PC-9 (cell line): ENCODE data around the gene ATP6V1A.

Experiments
- CTCF ChIP-seq: fragments of 200-600 bp; sonication (generic); conservative IDR thresholded peaks from 2 replicates; pipeline ENCODE4 v1.6.1; 2017; ENCODE audit warnings: mixed run types, antibody characterized with exemption, mild to moderate bottlenecking, moderate library complexity
- EZH2 ChIP-seq: fragments of 200-600 bp; sonication (generic); IDR thresholded peaks from 2 replicates; pipeline ENCODE4 v1.8.0; 2017; ENCODE audit warnings: antibody characterized with exemption, low read depth

GRCh38 chr3:113844622-113845222, 97.9 kb downstream of the ATP6V1A start:
- TF ChIP-seq EZH2 (no peak), CTCF (peak; percentile 68)
